ENCODE results near the gene MYO10. TPM values are rescaled to one million over a fixed set of nuclear protein-coding genes. Genes with fewer than 3 reads are reported as not detected.

Gene MYO10
- total and polyA plus RNA-seq, 2 of the 8 experiments (the other 6 are each of a cell fraction or from before 2014, with no cell fraction given) = 21.5 to 107 TPM

- Histone ChIP-seq H3K56ac (replicated peaks; ENCODE audit: insufficient read length, low read depth, low read length) (no peak overlapping the region), H3K4me1 (replicated peaks in 1 of 4; ENCODE audit: control insufficient read depth in 3 of 4, insufficient read depth in 4 of 4, low read length in 3 of 4) (peaks cover 4 to 17% (median 12%) of the 10 kb centered on the region in 4 experiments; a peak in 4 of 7 replicates), H2AK5ac (ENCODE audit: low read depth, low read length) (no peak overlapping the region), H3K23ac (ENCODE audit: insufficient read length) (no peak overlapping the region), H3K4me3 (ENCODE audit: extremely low read depth in 1 of 4, insufficient read depth in 2 of 4, low read depth in 3 of 4, low read length in 4 of 4) (no peak overlapping the region), H3K4ac (replicated peaks; ENCODE audit: insufficient read length, low read depth, low read length) (no peak overlapping the region), H4K5ac (ENCODE audit: insufficient read length, low read depth, low read length) (no peak overlapping the region), H3K23me2 (ENCODE audit: low read depth, low read length) (no peaks in the 10 kb centered on the region), H3K79me1 (ENCODE audit: low read depth, low read length) (peaks cover 4% of the 10 kb centered on the region), H3K9me3 (ENCODE audit: insufficient read depth in 2 of 2, low read depth in 1 of 2, low read length in 1 of 2) (no peaks in the 10 kb centered on the region), H3K27ac (ENCODE audit: low read depth, low read length) (no peak overlapping the region), H4K20me1 (replicated peaks in 1 of 2; ENCODE audit: control insufficient read depth in 1 of 2, insufficient read depth in 2 of 2, low read length in 2 of 2) (peaks cover 1 to 2% of the 10 kb centered on the region in 2 experiments), H3K14ac (ENCODE audit: insufficient read length) (no peak overlapping the region), H2BK15ac (ENCODE audit: low read length) (no peak overlapping the region), H3K36me3 (ENCODE audit: control insufficient read depth in 2 of 4, insufficient read depth in 4 of 4, low read length in 3 of 4) (peaks cover 42 to 91% (median 61%) of the 10 kb centered on the region in 4 experiments), H4K91ac (replicated peaks; ENCODE audit: insufficient read length, low read length) (no peak overlapping the region), H2BK5ac (ENCODE audit: low read depth, low read length) (no peak overlapping the region), H2AFZ (ENCODE audit: low read length) (no peak overlapping the region), H3K4me2 (ENCODE audit: insufficient read depth in 1 of 2, low read depth in 2 of 2, low read length in 2 of 2) (no peak overlapping the region), H3K79me2 (ENCODE audit: control insufficient read depth in 1 of 2, insufficient read depth in 2 of 2, low read length in 2 of 2) (peaks cover 0 to 50% of the 10 kb centered on the region in 2 experiments; a peak in 3 of 4 replicates), H3K9ac (replicated peaks in 1 of 4; ENCODE audit: extremely low read depth in 1 of 4, low read depth in 3 of 4, low read length in 3 of 4) (no peak overlapping the region), H4K8ac (ENCODE audit: extremely low read depth, insufficient read depth, low read length) (no peak overlapping the region), H2BK20ac (ENCODE audit: low read length) (no peak overlapping the region; the same call in 1 of the 2 replicates), H3K18ac (ENCODE audit: extremely low read depth, low read length) (no peak overlapping the region), H3K27me3 (replicated peaks in 1 of 4; ENCODE audit: control insufficient read depth in 3 of 4, extremely low read depth in 1 of 4, insufficient read depth in 3 of 4, low read length in 3 of 4) (no peaks in the 10 kb centered on the region), H2BK12ac (ENCODE audit: low read depth, low read length) (no peak overlapping the region), H2BK120ac (replicated peaks; ENCODE audit: low read depth, low read length) (no peak overlapping the region)
- WGBS, 2 experiments (ENCODE audit: extremely low coverage in 1 of 2, insufficient coverage in 1 of 2, insufficient read length in 1 of 2, insufficient replicate concordance in 2 of 2, low coverage in 1 of 2, low lambda C conversion rate in 2 of 2, missing lambda C conversion rate in 1 of 2) = 90% methylated on average over 4 of the region's 4 CpGs; no CpG with 5 or more reads in 1 of the 2 experiments
- ChIA-PET CTCF (ENCODE audit: partially characterized antibody) (interaction anchor here (0.8 to 1.5 kb wide), 2 partner anchors 15 to 25 kb away, joined by 3 to 6 read pairs; no protein-coding TSS in a partner anchor), POLR2A (ENCODE audit: partially characterized antibody) (interaction anchor here (1.0 kb wide), 1 partner anchor 15 kb away, joined by 3 read pairs; no protein-coding TSS in a partner anchor)
- no peak for DNase-seq (ENCODE audit: low read depth in 1 of 2, low spot score in 2 of 2)
- TF ChIP-seq TAF7 (optimal IDR thresholded peaks at IDR 0.05; ENCODE audit: borderline replicate concordance, low read depth, low read length) (no peak), TAF1 (IDR thresholded peaks at IDR 0.05; ENCODE audit: low read depth, low read length) (no peak), TCF12 (IDR thresholded peaks at IDR 0.05; ENCODE audit: low read depth, low read length) (no peak), CREB1 (IDR thresholded peaks at IDR 0.05) (no peak), JUND (IDR thresholded peaks at IDR 0.05; ENCODE audit: low read length) (no peak), SP4 (IDR thresholded peaks at IDR 0.05; ENCODE audit: low read length) (no peak), ATF2 (IDR thresholded peaks at IDR 0.05; ENCODE audit: low read length) (no peak), EGR1 (IDR thresholded peaks at IDR 0.05; ENCODE audit: borderline replicate concordance, low read depth, low read length) (no peak), HDAC6 (IDR thresholded peaks at IDR 0.05; ENCODE audit: low read depth, low read length) (no peak), TEAD4 (IDR thresholded peaks at IDR 0.05; ENCODE audit: low read depth, low read length) (no peak), CBX5 (IDR thresholded peaks at IDR 0.05; ENCODE audit: low read depth, low read length) (no peak)
- FAIRE-seq = no peak
These were observed 231.1 kb downstream of the MYO10 start for GRCh38 chr5:16704945-16705344.
